Activated T-cell treated with anti-CD3 and anti-CD28 coated beads for 48 hours (primary cell): ENCODE measurements around the gene CDH18.

ENCODE experiments used
- DNase-seq: peaks from one replicate; pipeline ENCODE4 v3.0.0-alpha.2; 2020; ENCODE audit warnings: low read depth

The CDH18 gene

DNA sequence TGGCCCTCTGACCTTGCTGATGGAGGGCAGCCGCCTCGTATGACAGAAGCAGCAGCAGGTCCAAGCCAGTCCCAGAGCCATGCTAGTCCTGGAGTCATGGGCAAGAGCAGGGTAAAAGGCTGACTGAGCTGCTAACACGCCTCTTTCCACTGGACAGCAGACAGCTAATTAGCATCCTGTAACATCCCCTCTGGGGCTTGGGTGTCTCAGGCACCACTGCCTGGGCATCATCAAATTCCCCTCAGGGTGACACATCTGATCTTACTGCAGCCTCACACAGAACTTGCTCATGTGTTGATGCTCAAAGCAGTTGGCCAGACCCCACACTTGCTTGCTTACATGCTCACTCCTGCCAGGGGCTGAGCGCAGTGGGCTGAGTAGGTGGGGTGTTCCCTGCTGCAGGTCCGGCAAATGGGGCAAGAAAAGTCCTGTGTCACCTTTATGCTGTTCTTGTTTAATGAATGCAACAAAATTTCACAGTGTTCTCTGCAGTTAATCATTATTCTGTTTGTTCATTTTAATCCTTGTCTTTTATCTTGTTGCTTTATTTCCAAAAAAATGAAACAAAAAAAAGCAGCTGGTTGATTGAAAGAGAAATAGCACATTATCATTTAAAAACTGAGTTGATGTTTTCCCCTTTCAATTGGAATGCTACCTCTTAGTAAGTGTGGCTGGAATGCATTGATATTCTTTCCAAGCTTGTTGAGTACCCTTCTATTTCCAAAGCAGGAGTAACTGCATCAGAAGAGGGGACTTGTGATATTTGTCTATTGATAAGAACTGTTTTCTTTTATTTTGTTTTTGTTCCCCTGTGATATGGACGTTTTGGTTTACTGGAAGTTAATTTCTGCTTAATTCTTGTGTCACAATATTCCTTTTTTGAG, 254.1 kb downstream of the CDH18 start:
- DNase-seq = no peak

DNA sequence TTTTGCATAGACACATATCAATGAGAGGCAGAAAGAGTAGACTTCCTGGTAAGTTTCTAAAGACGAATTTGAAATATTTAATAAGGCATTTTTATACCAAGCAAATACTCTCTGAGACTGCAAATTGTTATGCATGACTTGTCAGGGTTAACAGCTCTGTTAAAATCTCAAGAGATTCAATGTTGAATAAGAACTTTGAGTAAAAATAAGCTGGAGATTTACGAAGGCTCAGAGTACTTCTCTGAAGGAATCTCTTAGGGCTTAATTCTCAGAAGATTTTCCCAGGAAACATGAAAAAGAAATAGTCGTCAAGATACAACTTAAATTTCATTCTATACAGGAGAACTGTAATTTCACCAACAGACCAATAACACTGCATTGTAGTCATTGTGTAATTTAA, 259.4 kb downstream of the CDH18 start:
- DNase-seq = no peak

DNA sequence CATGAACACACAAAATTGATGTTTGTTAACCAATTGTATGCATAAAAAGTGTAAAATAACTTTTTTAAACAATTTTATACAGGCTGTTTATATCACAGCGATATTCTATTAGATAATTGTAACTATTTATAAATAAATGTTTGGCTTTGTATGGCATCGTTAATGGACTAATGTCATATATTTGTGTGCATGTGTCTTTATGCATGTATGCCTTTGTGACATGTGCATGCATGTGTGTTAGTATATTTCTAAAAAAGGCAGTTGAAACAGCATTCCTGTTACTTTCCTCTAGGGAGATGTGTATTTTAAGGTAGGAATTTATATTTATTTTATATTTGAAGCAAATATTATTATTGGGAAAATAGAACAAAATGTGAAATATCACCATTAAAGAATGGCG, 268.9 kb downstream of the CDH18 start:
- DNase-seq = no peak

DNA sequence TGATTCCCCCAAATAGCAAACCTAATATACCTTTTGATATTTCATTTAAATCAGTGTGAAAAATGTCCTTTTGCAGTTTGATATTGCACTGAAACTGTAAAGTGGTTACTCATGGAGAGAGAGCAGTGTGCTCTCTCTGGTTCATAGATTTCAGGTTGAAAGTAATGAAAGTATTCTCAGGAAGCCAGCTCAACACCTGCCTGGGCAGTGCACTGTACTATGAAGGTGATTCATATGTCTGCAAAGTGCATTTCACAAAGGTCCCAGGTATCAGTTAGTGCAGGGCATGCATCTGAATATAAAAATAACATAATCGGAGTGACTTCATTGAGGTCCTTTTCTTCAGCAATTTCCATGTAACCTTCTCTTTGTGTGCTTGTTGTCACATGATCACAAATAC, 274.3 kb downstream of the CDH18 start:
- no peak for DNase-seq

DNA sequence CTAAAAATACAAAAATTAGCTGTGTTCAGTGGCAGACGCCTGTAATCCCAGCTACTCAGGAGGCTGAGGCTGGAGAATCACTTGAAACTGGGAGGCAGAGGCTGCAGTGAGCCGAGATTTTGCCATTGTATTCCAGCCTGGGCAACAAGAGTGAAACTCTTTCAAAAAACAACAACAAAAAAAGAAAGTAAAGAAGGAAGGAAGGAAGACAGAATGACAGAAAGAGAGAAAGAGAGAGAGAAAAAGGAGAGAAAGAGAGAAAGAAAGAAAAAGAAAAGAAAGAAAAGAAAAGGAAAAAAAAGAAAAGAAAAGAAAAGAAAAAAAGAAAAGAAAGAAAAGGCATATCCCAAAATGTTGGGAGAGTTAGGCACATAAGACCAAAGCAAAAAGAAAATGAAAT, 278.6 kb downstream of the CDH18 start:
- DNase-seq = no peak

DNA sequence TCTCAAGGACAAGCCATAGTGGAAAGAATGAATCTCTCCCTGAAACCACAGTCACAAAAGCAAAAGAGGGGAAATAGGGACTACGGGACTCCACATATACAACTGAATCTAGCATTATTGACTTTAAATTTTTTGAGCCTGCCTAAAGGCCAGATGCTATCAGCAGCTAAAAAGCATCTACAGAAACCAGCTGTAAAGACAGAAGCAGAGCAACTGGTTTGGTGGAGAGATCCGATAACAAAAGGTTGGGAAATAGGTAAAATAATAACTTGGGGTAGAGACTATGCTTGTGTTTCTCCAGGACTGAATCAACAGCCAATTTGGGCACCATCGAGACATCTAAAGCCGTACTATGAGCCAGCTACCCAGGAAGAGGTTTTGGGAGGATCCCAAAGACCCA, 281.2 kb downstream of the CDH18 start:
- no peak for DNase-seq

DNA sequence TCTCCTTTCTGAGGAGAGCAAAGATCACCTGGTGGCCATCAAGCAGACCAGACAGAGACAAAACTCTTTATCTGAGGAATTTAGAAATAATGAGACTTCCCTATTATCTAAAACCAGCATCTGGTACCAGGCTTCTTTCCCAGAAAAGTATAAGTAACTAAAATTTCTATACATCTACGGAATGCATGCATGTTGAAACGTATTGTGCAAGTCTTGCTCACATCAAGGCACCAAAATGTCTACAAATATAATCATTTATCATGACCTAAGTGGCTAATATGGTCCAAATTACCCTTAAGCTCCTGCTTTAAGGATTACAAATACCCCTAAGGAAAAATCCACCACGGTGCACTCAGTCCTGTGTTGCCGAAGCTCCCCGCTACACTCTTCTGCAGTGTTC, 286.3 kb downstream of the CDH18 start:
- no peak for DNase-seq

DNA sequence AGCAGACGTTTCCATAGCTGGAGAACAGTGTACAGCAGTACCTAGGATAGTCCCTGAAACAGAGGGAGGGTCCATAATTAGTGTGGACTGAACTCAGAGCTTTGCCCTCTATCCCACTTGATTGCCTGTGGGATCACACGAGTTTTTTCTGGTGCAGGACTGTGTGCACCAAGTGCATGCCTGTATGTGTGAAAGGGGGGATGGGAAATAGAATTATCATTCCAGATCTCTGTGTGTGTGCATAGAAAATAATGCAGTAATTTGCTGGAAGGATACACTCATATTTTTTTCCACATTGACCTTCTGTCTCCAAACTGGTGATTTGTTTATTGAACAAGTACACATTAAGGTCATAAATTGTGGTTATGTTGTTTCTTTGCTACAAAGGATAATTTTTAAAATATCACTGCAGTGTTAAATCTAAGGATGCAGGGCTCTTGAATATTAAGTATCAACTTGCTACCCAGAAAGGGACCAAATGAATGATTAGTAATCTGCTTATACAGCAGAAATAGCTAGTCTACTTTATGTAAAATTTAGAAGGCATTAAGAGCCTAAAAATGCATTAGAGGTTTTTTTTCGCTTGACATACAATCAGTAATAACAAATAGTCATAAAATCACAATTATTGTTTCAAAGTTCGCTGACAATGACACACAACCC, 292.9 kb downstream of the CDH18 start:
- no peak for DNase-seq

DNA sequence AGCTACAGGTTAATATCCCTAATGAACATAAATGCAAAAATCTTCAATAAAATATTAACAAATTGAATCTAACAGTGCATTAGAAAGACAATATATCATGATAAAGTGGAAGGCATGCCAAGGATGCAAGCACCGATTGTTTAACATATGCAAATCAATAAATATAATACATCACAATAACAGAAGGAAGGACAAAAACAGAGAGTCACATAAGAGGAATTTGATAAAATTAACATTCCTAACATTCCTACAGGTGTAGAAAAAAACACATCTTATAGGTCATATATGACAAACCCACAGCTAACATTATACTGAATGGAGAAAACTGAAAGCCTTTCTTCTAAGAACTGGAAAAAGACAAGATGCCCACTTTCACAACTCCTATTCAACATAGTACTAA, 297.0 kb downstream of the CDH18 start:
- DNase-seq = no peak

DNA sequence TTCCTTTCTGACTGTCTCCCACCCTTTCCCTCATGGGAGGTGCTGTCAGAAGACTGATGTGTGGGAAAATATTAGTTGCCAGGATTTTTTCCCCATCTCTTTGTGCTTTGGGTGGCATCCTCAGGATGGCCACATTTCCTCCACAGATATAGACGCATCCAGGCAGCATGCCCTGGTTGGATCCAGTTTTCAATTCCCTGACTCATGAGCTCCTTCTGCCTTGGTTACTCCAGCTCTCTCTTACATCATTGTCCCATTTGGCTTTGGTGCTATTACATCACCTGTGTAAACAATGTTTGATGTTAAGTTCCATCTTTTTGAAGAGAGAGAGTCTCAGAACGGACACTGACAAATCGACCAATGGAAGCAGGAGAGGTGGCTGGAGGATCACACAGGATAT, 302.5 kb downstream of the CDH18 start:
- no peak for DNase-seq

DNA sequence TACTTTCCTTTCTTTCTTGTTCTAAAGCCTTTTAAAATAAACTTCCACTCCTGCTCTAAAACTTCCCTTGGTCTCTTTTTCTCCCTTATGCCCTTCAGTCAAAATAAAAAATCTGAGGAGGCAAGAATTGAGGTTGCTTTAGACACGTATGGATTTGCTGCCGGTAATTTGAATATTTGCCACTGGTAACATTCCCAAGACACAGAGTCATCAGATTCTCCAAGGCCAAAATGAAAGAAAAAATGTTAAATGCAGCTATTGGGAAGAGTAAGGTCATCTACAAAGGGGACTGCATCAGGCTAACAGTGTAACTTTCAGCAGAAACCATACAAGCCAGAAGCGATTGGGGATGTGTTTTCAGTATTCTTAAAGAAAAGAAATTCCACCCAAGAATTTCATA, 311.1 kb downstream of the CDH18 start:
- no peak for DNase-seq

DNA sequence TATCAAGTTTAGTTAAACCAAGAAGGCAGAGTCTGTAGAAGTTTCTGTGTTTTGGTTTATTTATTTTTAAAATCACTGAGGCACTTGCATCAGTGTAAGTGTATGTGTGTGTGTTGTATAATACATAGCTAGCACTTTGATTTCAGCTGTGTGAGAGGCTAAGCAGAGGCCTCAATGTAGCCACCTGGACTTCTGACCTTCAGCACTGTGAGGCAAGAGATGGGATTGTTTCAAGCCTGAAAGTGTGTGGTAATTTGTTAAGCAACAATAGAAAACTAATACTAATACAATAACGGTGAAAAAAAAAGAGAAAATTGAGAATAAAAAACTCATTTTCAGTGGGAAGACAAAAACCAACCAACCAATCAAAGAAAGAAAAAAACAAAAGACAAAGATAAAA, 327.3 kb downstream of the CDH18 start:
- no peak for DNase-seq

DNA sequence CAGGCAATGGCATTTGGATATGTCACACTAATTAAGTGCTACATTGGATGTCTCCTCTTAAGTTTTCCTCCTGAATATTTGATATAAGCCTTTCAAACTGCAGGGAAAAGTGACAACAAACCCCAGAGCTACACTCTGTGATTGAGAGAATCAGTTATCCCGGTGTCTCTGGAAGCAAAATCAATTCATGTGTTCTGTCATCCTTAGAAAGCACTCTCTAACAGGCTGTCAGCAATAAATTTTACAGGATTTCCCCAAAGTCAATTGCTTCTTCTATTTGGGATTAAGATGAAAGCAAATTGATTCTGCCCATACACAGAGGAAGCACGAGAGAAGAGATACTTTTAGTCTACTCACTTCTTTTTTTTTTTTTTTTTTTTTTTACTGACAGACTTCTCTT, 332.4 kb downstream of the CDH18 start:
- no peak for DNase-seq

DNA sequence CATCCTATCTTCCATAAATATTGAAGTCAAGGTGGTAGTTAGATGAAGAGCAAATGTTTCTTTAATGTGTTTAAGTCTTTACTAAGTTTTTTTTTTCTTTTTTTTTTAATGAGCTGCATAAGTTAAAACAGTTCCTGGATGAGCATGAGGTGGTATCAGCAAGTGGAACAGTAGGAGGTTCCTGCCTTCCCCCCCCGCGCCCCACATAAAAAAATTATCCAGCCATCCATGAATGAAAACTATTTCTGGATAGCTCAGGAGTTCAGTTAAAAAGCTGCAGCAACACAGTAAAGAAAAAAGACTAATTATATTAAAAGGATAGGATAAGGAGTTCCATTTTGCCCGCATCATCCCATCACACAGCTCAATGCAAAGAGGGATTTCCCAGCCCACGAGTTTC, 349.5 kb downstream of the CDH18 start:
- no peak for DNase-seq

DNA sequence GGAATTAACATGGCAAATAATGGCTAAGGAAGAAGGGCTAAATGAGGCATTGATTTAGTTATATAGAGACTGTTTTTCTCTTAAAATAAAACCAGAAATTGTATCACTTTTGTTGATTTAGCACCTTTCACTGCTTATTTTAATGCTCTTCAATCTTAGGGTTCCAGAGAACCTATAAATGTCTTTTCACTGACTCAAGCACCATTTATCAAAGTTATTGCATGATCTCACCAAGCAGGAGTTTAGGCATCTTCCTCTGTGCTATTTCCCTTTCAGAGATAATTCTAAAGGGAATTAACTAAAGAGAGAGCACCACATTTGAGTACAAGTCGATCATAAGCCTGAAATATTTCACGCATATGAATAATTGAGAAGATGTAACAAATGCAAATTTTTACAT, 357.1 kb downstream of the CDH18 start:
- DNase-seq = no peak

DNA sequence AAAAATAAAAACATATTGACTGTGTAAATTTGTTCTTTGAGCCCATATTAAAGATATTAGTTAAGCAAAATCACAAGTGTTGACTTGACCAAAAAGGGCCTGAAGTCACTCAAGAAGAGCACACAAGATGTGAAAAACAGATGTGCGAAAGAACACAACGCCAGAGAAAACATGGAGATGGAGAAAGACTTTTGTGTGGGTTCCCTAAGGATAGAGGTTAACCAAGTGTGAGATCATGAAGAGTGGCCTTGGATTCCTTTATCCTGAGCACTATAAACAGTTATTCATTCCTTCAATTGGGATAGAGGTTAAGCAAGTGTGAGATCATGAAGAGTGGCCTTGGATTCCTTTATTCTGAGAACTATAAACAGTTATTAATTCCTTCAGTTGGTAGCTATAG, 361.8 kb downstream of the CDH18 start:
- no peak for DNase-seq

DNA sequence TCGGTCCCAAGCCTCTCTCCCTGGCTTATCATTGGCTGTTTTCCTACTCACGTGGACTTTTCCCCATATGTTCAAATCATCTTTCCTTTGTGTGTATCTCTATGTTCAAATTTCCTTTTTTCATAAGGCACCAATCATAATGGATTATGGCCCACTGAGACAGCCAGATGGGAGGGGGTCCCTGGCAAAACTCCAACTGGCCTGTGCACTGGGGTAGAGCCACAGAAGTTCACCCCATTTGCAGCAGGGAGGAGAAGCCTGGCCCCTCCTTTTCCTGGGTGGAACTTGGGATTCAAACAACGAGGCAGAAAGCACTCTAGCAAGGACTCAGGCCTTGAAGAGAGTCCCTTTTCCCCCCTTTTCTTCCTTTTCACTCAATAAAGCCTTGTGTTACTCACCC, 362.4 kb downstream of the CDH18 start:
- no peak for DNase-seq

DNA sequence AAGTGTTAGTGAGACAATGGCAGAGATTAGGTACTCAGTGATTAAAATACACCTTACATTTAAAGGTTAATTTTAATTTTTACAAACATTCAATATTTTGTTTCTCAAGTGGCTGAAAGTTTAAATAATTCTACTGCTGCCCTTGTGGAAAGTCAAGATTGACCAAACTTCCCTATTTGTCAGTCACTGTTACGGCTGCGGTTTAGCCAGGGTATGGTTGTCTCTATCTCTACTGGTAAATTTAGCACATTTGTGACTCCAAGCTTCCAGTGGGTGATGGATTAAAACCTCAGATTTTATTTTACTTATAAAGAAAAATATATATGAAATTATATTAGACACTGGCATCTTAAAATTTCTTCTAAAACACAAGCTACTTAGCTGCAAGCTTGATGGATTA, 368.4 kb downstream of the CDH18 start:
- no peak for DNase-seq

DNA sequence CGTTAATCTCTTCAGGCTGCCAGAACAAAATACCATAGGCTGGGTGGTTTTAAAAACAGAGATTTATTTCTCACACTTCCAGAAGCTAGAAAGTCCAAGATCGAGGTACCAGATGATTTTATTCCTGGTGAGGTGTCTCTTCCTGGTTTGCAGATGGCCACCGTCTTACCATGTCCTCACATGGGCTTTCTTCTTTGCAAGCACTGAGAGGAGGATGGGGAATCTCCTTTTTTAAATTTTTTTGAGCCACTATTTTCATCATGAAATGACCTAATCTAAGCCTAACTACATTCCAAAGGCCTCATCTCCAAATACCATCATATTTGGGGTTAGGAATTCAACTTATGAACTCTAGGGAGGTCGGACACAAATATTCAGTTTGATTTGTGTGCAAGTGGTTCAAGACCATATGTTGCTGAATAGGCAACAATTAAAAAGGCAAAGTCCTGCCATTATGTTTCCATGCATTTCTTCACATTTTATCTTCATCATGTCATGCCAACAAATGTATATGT, 371.2 kb downstream of the CDH18 start:
- no peak for DNase-seq

DNA sequence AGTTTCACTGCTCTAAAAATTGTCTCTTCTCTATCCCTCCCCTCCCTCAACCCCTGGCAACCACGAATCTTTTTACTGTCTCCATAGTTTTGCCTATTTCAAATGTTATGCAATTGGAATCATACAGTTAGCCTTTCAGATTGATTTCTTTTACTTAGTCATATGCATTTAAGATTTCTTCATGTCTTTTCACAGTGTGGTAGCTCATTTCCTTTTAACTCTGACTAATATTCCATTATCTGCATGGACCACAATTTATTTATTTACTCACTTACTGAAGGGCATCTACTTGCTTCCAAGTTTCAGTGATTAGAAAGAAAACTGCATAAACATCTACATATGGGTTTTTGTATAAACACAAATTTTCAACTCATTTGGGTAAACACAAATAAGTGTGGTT, 372.3 kb downstream of the CDH18 start:
- no peak for DNase-seq

DNA sequence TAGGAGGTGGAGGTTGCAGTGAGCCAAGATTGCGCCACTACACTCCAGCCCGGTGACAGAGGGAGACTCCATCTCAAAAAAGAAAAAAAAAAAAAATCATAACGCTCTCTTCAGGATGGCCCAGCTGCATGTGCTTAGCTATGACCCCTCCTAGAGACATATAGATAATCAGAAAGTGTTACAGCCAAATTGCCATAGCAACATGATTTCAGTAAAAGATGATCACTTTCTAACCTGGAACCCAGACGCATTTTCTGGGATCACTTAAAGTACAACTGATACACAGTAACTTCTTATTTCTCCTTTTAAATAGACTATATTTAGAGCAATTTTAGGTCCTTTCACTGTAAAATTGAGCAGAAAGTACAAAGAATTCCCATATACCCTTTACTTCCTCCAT, 372.9 kb downstream of the CDH18 start:
- DNase-seq = no peak

DNA sequence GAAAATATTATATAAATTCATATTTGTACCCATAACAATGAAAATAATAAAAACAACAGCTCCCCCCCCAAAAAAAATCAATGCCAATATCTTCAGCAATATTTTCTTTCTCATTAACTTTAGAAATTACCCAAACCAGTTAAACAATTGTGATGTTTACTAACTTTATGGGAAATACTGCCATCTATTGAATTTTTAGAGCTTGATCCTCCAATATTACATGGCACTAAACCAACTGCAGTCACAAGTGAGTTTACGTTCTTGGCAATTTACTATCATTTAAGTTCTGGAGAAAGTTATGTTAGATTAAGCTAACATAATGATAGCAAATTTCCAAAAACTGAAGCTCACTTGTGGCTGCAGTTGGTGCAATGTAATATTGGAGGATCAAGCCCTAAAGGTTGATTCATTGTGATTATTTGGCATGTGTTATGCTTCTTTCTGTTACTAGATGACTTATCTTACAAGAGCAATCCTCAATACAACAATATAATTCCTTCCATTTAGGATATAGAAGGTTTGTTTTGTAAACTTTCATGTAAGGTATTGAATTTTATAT, 379.5 kb downstream of the CDH18 start:
- no peak for DNase-seq

DNA sequence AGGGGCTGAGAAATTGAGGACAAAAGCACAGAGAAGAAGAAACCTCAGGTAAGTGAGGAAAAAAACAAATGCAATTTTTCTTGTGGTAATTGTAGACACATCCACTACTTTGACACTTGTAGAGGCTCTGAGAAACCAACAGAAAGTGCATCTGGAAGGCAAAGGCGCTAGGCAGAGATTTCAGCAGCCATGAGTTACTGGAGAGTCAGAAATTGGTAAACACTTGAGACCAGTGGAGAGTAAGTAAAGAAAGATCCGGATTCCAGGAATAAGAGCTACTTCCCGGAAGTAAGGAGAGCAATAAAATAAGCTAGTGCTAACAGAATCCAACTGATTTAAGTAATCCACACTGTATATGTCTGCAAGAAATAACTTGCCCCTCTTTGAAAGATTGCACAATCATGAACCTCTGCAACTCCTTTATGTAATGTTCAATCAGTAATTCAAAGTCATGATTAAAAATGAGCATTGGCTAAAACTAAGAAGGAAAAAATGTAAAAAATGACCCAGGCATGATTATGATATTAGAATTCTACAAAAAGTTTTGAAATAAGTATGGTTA, 382.1 kb downstream of the CDH18 start:
- no peak for DNase-seq
